HepG2 (cell line): ENCODE measurements around the gene PCDHGA1. TPM values are rescaled to one million over a fixed set of nuclear protein-coding genes. Genes with fewer than 3 reads are reported as not detected.

Experiments used
- ATAC-seq: fragments of 200-7000 bp; cut with Tn5 transposase; 3 replicates; pipeline ENCODE4 v1.9.1; 2020; ENCODE audit warnings: mild to moderate bottlenecking, moderate library complexity
- BruUV-seq: library from RNA; stranded (reverse); fragments of 400-500 nt; replicated peaks from 2 replicates; lab custom pipeline; 2021; lab: Mats Ljungman, UMichigan
- CTCF ChIA-PET: fragments of 300-600 bp; formaldehyde crosslinking; extraction: SDS; loops from one replicate; lab custom pipeline; 2021; ENCODE audit warnings: low total read pairs, inconsistent platforms, low intra/inter-chr PET ratio; lab: Yijun Ruan, JAX
- POLR2A ChIA-PET: fragments of 350-600 bp; sonication (Branson Sonifier 250); formaldehyde crosslinking; loops from one replicate; lab custom pipeline; 2020; ENCODE audit warnings: antibody characterized with exemption, inconsistent platforms; lab: Yijun Ruan, JAX
- DNase-seq: peaks from one replicate; pipeline ENCODE4 v3.0.0-alpha.2; 2015; ENCODE audit warnings: low spot score
- FAIRE-seq: peaks from 3 replicates; lab custom pipeline; 2011; peaks lifted over from hg19 to GRCh38; lab: Jason Lieb, UNC
- H2AFZ ChIP-seq: one replicate; pipeline ENCODE4 v1.6.1; 2011; ENCODE audit warnings: low read length, inconsistent platforms
- H3K27ac ChIP-seq: fragments of 300-600 bp; 3 replicates; pipeline ENCODE4 v1.8.0; 2011; ENCODE audit warnings: mixed run types, mild to moderate bottlenecking, mixed read lengths, low read length, inconsistent platforms; ENCODE audit not compliant: insufficient read depth; ENCODE audit errors: extremely low read length
- H3K27me3 ChIP-seq, 2 experiments: fragments of 200-600 bp in 1 of 2; 2 replicates in 1 of 2; 3 replicates in 1 of 2; pipeline versions ENCODE4 v1.6.0 to v1.8.0; 2011; ENCODE audit warnings: low read length in 2 of 2, mild to moderate bottlenecking in 2 of 2, moderate library complexity in 2 of 2, inconsistent platforms in 1 of 2; ENCODE audit not compliant: insufficient read depth in 2 of 2, control insufficient read depth in 1 of 2
- H3K36me3 ChIP-seq, 2 experiments: fragments of 200-600 bp in 1 of 2; replicated peaks in 1 of 2; 2 replicates in 1 of 2; 3 replicates in 1 of 2; pipeline versions ENCODE4 v1.5.1 to v1.8.0; 2011; ENCODE audit warnings: low read length in 2 of 2, inconsistent platforms in 1 of 2; ENCODE audit not compliant: insufficient read depth in 2 of 2, control insufficient read depth in 1 of 2
- H3K4me1 ChIP-seq: 2 replicates; pipeline ENCODE4 v1.5.1; 2012; ENCODE audit warnings: low read length, inconsistent platforms; ENCODE audit not compliant: insufficient read depth
- H3K4me2 ChIP-seq: 2 replicates; pipeline ENCODE4 v1.6.0; 2011; ENCODE audit warnings: low read depth, low read length, inconsistent platforms
- H3K4me3 ChIP-seq, 3 experiments: fragments of 200-600 bp in 1 of 3; sonication (generic), shearing (Covaris generic) in 1 of 3; replicated peaks in 1 of 3; 2 replicates each; pipeline ENCODE4 v1.5.1; 2011 to 2016; ENCODE audit warnings: low read length in 3 of 3, inconsistent platforms in 2 of 3, low read depth in 2 of 3, mild to moderate bottlenecking in 2 of 3, control low read depth in 1 of 3, mixed read lengths in 1 of 3; ENCODE audit not compliant: insufficient read depth in 1 of 3
- H3K79me2 ChIP-seq: one replicate; pipeline ENCODE4 v1.6.1; 2011; ENCODE audit warnings: low read length, inconsistent platforms; ENCODE audit not compliant: insufficient read depth
- H3K9ac ChIP-seq: 2 replicates; pipeline ENCODE4 v1.6.0; 2011; ENCODE audit warnings: mild to moderate bottlenecking, low read depth, low read length, inconsistent platforms; ENCODE audit not compliant: insufficient read depth
- H3K9me3 ChIP-seq: 2 replicates; pipeline ENCODE4 v1.5.1; 2012; ENCODE audit warnings: mild to moderate bottlenecking, low read length
- H4K20me1 ChIP-seq: 2 replicates; pipeline ENCODE4 v1.6.0; 2011; ENCODE audit warnings: inconsistent platforms, mild to moderate bottlenecking, low read length, moderate library complexity; ENCODE audit not compliant: insufficient read depth
- ADNP ChIP-seq: sonication (generic); formaldehyde crosslinking; IDR thresholded peaks from 2 replicates; pipeline ENCODE4 v1.4.0; 2020; ENCODE audit warnings: missing genetic modification reagents
- CREB1 ChIP-seq, 2 experiments: fragments of 450-650 bp in 1 of 2; IDR thresholded peaks; 2 replicates each; pipeline ENCODE4 v1.6.1; 2016 to 2017; ENCODE audit warnings: control low read depth in 1 of 2, mild to moderate bottlenecking in 1 of 2, missing compliant biosample characterization in 1 of 2, missing genetic modification characterization in 1 of 2
- ELK4 ChIP-seq: sonication (generic); formaldehyde crosslinking; IDR thresholded peaks from 2 replicates; pipeline ENCODE4 v1.9.0; 2021; ENCODE audit warnings: missing genetic modification reagents, borderline replicate concordance
- SP140L ChIP-seq: sonication (generic); formaldehyde crosslinking; IDR thresholded peaks from 2 replicates; pipeline ENCODE4 v1.4.0; 2020; ENCODE audit warnings: missing genetic modification reagents, borderline replicate concordance
- ZBTB20 ChIP-seq: sonication (generic); formaldehyde crosslinking; IDR thresholded peaks from 2 replicates; pipeline ENCODE4 v1.8.1; 2023; ENCODE audit warnings: missing genetic modification reagents, low read depth, mild to moderate bottlenecking, borderline replicate concordance
- WGBS: methylation state at CpG from one replicate; pipeline ENCODE4 v1.1.6; 2017; ENCODE audit warnings: low lambda C conversion rate; 5-methylcytosine and 5-hydroxymethylcytosine counted together
- in situ Hi-C: cut with HindIII; loops from 2 replicates; pipeline ENCODE4 v1.10.0; 2017; ENCODE audit warnings: low pct_unique_long_range_greater_than_20kb; ENCODE audit not compliant: extremely low pct_ligation_motif_present
- intact Hi-C: fragments of 100-400 bp; cut with micrococcal nuclease; formaldehyde crosslinking; loops from one replicate; pipeline ENCODE4 v1.10.0; 2022; ENCODE audit not compliant: unreplicated experiment
- polyA plus RNA-seq, 8 experiments: library from polyadenylated mRNA; depleted of rRNA in 3 of 8; stranded (reverse) in 7 of 8; unstranded in 1 of 8; fragments of >200 nt; fragmentation: Illumina TruSeq in 4 of 8; extraction: Trizol in 4 of 8; gene quantifications; 2 replicates each; pipeline versions ENCODE4 v1.2.1 to v1.2.3, GENCODE V29; 2011 to 2016; ENCODE audit warnings: low read depth in 4 of 8, missing spikeins in 1 of 8, mixed read lengths in 1 of 8; ENCODE audit not compliant: insufficient read depth in 1 of 8
- total RNA-seq, 5 experiments: library from RNA; depleted of rRNA; stranded (reverse); fragments of >200 nt; fragmentation: Illumina TruSeq; extraction: Trizol; gene quantifications; 2 replicates each; pipeline ENCODE4 v1.2.3, GENCODE V29; 2016; ENCODE audit warnings: low read depth in 1 of 5

The PCDHGA1 gene
- total and polyA plus RNA-seq, 2 of the 13 experiments (the other 11 are each of a cell fraction or from before 2014, with no cell fraction given), result 0.31 to 0.40 TPM

- DNase-seq (no peak), FAIRE-seq (no peak), ATAC-seq (no peak)
- H4K20me1 ChIP-seq, result no peaks in the 10 kb centered on the region
- intact Hi-C loops (no loop called here), in situ Hi-C loops (no loop called here)
- ChIA-PET CTCF (no interaction called here), POLR2A (no interaction called here)
- H3K4me2 ChIP-seq, result no peak overlapping the region
- H3K27me3 ChIP-seq, result peaks cover 3 to 33% of the 10 kb centered on the region in 2 experiments
- no peak overlapping the region for H3K27ac ChIP-seq
- H3K9ac ChIP-seq, result no peak overlapping the region
- no TSS peak for BruUV-seq
- no peaks in the 10 kb centered on the region for H3K79me2 ChIP-seq
- H2AFZ ChIP-seq, result no peak overlapping the region
- TF ChIP-seq ZBTB20 (no peak), CREB1 (IDR thresholded peaks at IDR 0.05) (0 out of 2 replicates have a peak, but pooled peaks have one; percentile 25), CREB1 (CRISPR knock-in tag; IDR thresholded peaks at IDR 0.05) (no peak)
- H3K9me3 ChIP-seq, result no peaks in the 10 kb centered on the region
- H3K4me1 ChIP-seq, result no peaks in the 10 kb centered on the region
- 86% methylated on average over 5 of the region's 9 CpGs for WGBS
- H3K36me3 ChIP-seq, result no peaks in the 10 kb centered on the region
- H3K4me3 ChIP-seq, result no peak overlapping the region
Measured at GRCh38 chr5:141486091-141486490, 155.8 kb downstream of the PCDHGA1 start.

DNA sequence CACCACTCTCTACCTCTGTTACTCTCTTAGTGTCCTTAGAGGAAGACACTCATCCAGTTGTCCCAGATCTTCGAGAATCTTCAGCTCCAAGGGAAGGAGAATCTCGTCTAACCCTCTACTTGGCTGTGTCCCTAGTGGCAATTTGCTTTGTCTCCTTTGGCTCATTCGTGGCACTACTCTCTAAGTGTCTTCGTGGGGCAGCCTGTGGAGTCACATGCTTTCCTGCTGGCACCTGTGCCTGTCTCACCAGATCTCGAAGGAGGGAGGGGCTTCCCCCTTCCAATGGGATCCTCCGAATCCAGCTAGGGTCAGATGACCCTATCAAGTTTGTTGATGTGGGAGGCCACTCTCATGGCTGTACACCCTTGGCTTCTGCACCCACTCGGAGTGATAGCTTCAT, 156.8 kb downstream of the PCDHGA1 start:
- no peak overlapping the region for H3K4me2 ChIP-seq
- ATAC-seq, result no peak
- DNase-seq, result no peak
- no peak for TF ChIP-seq SP140L (CRISPR knock-in tag)
- no peak for TF ChIP-seq ELK4 (CRISPR knock-in tag)
- TF ChIP-seq ADNP, result no peak
- CTCF ChIA-PET, result no interaction called here
- no peaks in the 10 kb centered on the region for H3K79me2 ChIP-seq
- peaks cover 3 to 33% of the 10 kb centered on the region in 2 experiments for H3K27me3 ChIP-seq
- no peaks in the 10 kb centered on the region for H3K36me3 ChIP-seq
- H3K4me3 ChIP-seq, result no peak overlapping the region
- no peaks in the 10 kb centered on the region for H4K20me1 ChIP-seq
- no TSS peak for BruUV-seq
- POLR2A ChIA-PET, result no interaction called here
- in situ Hi-C loops, result no loop called here
- FAIRE-seq, result no peak
- no peaks in the 10 kb centered on the region for H3K9me3 ChIP-seq
- intact Hi-C loops, result no loop called here
- H3K4me1 ChIP-seq, result no peaks in the 10 kb centered on the region
- 5% methylated on average over 4 of the region's 7 CpGs for WGBS
- no peak overlapping the region for H2AFZ ChIP-seq
- H3K27ac ChIP-seq, result no peak overlapping the region
- H3K9ac ChIP-seq, result no peak overlapping the region
